A549 (cell line): ENCODE results near the gene ALDH1A1.

Source experiments
- RAD21 ChIP-seq, 2 experiments: fragments of >200 bp in 1 of 2; sonication (Bioruptor Twin) in 1 of 2; formaldehyde crosslinking in 1 of 2; IDR thresholded peaks in 1 of 2; conservative IDR thresholded peaks in 1 of 2; 2 replicates in 1 of 2; 3 replicates in 1 of 2; pipeline ENCODE4 v1.6.1; 2012 to 2018; ENCODE audit warnings: inconsistent platforms in 1 of 2
- TF ChIP-seq, protein P1 (sequence below): fragments of 150-350 bp; IDR thresholded peaks from 2 replicates; pipeline ENCODE4 v1.6.1; 2014; ENCODE audit warnings: low read depth, mild to moderate bottlenecking, low read length

DNA sequence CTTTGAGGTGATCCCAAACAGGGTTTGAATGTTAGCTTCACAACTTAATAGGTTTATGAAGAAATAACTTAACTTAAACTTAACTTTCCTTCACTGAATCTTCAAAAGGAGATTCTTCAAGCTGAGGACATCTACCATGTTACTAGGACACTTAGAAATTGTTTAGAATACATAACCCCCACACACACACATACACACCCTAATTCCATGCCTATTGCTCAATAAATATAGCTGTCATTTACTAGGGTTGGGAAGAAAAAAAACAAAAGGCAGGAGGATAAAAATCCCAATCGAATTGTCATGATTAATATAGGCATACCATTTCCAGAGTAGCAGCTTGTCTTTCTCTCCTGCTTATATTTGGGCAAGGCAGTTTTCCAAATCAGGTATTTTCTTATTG is 68.3 kb downstream of the ALDH1A1 start:
- no peak for TF ChIP-seq RAD21 (conservative IDR thresholded peaks at IDR 0.05 in 1 of 2, IDR thresholded peaks at IDR 0.05 in 1 of 2)
- TF ChIP-seq, protein P1, sequence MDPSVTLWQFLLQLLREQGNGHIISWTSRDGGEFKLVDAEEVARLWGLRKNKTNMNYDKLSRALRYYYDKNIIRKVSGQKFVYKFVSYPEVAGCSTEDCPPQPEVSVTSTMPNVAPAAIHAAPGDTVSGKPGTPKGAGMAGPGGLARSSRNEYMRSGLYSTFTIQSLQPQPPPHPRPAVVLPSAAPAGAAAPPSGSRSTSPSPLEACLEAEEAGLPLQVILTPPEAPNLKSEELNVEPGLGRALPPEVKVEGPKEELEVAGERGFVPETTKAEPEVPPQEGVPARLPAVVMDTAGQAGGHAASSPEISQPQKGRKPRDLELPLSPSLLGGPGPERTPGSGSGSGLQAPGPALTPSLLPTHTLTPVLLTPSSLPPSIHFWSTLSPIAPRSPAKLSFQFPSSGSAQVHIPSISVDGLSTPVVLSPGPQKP: no peak
